Muscle layer of duodenum (tissue), 2 donors: Measurements from ENCODE around the gene C1QTNF1.
A peak's percentile ranks its signal among the peaks of the same experiment; 100 is the strongest.

Source experiments
- H3K27ac ChIP-seq: one replicate; pipeline ENCODE4 v1.7.0; 2013; ENCODE audit warnings: mild to moderate bottlenecking, low read length
- H3K27me3 ChIP-seq: one replicate; pipeline ENCODE4 v1.7.0; 2013; ENCODE audit warnings: low read depth, mild to moderate bottlenecking, control low read depth, low read length
- H3K36me3 ChIP-seq, 2 donors: one replicate each; pipeline ENCODE4 v1.7.0; 2013; ENCODE audit warnings: low read length in 2 of 2, control low read depth in 1 of 2, mild to moderate bottlenecking in 1 of 2; ENCODE audit not compliant: insufficient read depth in 2 of 2, control insufficient read depth in 1 of 2
- H3K4me1 ChIP-seq, 2 donors: one replicate each; pipeline ENCODE4 v1.7.0; 2013; ENCODE audit warnings: low read length in 2 of 2, mild to moderate bottlenecking in 2 of 2, control low read depth in 1 of 2, moderate library complexity in 1 of 2; ENCODE audit not compliant: insufficient read depth in 2 of 2, control insufficient read depth in 1 of 2
- H3K4me3 ChIP-seq, 2 donors: one replicate each; pipeline ENCODE4 v1.7.0; 2013; ENCODE audit warnings: low read length in 2 of 2, low read depth in 1 of 2, mild to moderate bottlenecking in 1 of 2
- H3K9me3 ChIP-seq, 2 donors: one replicate each; pipeline ENCODE4 v1.7.0; 2013; ENCODE audit warnings: low read length in 2 of 2, control low read depth in 1 of 2, mild to moderate bottlenecking in 1 of 2; ENCODE audit not compliant: control insufficient read depth in 1 of 2
- donor health status: healthy.

The C1QTNF1 gene

DNA sequence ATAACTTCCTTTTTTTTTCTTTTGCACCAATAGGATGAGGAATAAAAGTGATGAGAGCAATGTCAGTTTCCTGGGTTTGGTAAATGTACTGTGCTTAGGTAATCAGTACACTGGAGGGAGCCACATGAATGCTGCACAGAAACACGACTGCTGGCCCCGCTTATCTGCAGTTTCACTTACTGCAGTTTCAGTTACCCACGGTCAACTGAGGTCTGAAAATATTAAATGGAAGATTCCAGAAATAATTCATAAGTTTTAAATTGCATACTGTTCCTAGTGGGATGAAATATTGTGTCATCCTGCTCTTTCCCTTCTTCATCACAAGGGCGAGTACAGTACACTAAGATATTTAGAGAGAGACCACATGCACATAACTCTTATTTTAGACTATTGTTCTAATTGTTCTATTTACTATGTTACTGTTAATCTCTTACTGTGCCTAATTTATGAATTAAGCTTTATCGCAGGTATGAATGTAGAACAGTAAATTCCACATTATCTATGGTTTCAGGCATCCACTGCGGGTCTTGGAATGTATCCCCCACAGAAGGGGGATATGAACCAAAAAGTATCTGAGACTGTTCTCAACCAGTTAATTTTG, 37.8 kb upstream of the C1QTNF1 start:
- peak overlapping the region; percentile 49 to 55 for H3K4me3 ChIP-seq
- peaks cover 0 to 13% of the 10 kb centered on the region in 2 donors for H3K4me1 ChIP-seq
- H3K27me3 ChIP-seq = no peaks in the 10 kb centered on the region
- H3K36me3 ChIP-seq = peaks cover 6 to 11% of the 10 kb centered on the region in 2 donors
- peak overlapping the region; percentile 68 for H3K27ac ChIP-seq
- H3K9me3 ChIP-seq = no peaks in the 10 kb centered on the region

DNA sequence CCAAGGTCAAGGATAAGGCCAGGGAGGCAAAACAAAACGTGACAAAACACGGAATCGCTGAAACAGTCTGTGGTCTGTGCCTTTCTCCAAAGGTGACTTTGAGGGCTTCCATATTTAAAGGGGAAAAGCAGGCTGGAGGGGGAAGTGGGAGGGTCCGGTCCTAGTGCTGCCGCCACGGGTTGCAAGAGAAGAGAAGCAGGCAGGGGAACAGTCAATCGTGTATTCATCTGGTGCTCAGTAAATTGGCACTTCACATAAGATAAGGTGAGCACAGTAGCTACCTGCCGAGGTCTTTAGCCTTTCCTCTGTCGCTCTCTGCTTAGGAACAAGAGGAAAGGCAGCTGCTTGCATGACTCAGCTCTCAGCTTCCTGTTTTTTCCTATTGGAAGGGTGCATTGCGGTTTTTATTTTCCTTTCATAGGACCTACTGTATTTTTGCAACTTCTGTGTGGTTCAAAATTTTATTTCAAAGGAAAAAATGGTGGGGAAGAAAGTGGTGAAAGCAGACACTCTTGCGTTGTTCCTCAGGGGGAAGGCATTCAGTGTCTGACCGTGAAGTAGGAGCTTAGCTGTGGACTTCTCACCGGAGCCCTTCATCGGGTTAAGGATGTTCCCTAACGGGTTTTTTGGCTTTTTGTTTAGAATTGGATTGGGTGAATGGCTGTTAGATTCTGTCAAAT, 37.2 kb upstream of the C1QTNF1 start:
- peak overlapping the region; percentile 49 to 55 for H3K4me3 ChIP-seq
- peaks cover 0 to 13% of the 10 kb centered on the region in 2 donors for H3K4me1 ChIP-seq
- no peaks in the 10 kb centered on the region for H3K27me3 ChIP-seq
- H3K36me3 ChIP-seq = peaks cover 9 to 17% of the 10 kb centered on the region in 2 donors
- H3K9me3 ChIP-seq = no peaks in the 10 kb centered on the region
- peak overlapping the region; percentile 68 for H3K27ac ChIP-seq

DNA sequence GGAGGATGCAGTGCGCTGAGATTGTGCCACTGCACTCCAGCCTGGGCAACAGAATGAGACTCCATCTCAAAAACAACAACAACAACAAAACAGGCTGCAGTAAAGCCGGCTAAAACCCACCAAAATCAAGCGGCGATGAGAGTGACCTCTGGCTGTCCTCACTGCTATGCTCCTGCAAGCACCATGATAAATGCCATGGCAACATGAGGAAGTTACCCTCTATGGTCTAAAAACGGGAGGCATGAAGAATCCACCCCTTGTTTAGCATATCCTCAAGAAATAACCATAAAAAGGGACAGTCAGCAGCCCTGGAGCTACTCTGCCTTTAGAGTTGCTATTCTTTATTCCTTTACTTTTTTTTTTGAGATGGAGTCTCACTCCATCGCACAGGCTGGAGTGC, 35.8 kb upstream of the C1QTNF1 start:
- Histone ChIP-seq H3K4me1 (peaks cover 0 to 13% of the 10 kb centered on the region in 2 donors), H3K36me3 (peaks cover 12 to 23% of the 10 kb centered on the region in 2 donors), H3K4me3 (no peak overlapping the region), H3K9me3 (no peaks in the 10 kb centered on the region), H3K27me3 (no peaks in the 10 kb centered on the region), H3K27ac (no peak overlapping the region)

DNA sequence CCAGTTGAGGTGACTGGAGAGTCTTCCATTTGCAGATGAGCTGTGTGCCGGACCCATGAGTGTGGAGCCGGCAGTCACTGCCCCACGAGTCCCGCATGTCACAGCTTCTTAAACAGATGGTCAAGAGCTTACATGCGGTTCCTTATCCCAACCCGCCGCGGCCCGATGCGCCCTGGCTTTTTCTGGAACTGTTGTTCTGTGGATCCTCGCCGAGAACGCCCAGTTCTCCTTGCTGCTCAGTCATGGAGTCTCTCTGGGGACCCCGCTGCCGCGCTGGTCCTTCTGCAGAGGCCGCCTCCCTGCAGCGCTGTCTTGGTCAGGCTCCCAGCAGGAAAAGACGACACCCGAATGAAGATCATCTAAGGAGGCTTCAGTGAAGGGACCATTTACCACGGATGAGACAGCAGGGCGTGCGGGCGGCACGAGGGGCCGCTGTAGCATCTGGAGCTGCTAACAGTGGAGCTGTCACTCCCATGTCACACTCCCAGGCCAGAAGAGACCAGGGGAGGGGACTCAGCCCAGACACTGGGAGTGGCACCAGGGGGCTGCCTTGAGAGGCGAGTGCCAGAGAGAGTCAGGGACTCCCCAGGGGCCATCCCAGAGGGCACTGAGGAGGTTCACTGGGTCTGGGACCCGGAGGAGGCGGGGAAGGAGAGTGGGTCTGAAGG, 33.5 kb upstream of the C1QTNF1 start:
- H3K36me3 ChIP-seq = peaks cover 16 to 32% of the 10 kb centered on the region in 2 donors
- no peaks in the 10 kb centered on the region for H3K27me3 ChIP-seq
- H3K9me3 ChIP-seq = no peaks in the 10 kb centered on the region
- no peak overlapping the region for H3K27ac ChIP-seq
- peaks cover 0 to 13% of the 10 kb centered on the region in 2 donors for H3K4me1 ChIP-seq
- no peak overlapping the region for H3K4me3 ChIP-seq

DNA sequence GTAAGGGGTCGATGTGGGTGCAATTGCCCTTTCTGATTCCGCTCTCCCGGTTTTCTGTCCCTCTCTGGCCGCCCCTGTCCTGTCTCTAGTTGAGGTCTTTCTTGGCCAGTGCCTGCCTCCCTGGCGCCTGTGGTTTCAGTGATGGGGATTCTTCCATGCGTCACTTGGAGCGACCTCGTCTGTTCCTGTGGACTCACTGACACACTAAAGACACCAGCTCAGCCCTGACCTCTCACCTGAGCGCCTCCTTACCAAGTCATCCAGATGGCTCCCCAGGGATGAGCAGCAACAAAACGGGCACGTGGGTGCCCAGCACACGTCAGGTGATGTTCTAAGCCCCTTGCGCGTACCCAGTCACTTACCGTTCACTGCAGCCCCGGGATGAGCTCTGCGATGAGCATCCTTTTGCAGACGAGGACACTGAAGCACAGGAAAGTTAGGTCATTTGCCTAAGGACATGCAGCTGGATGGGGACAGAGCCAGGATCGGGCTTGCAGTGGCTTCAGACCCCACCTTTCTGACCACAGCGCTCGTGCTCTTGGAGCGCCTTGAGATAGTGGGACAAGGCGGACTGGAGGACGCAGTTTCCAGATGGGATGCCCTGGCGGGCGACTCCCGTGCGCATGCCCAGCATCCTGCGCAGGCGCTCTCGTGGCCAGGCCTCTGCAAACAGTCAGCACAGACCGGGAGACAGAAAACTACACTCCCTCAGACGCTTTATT, 32.8 kb upstream of the C1QTNF1 start:
- Histone ChIP-seq H3K36me3 (peaks cover 20 to 39% of the 10 kb centered on the region in 2 donors), H3K4me3 (no peak overlapping the region), H3K27ac (no peak overlapping the region), H3K9me3 (no peaks in the 10 kb centered on the region), H3K27me3 (no peaks in the 10 kb centered on the region), H3K4me1 (peaks cover 0 to 10% of the 10 kb centered on the region in 2 donors)

DNA sequence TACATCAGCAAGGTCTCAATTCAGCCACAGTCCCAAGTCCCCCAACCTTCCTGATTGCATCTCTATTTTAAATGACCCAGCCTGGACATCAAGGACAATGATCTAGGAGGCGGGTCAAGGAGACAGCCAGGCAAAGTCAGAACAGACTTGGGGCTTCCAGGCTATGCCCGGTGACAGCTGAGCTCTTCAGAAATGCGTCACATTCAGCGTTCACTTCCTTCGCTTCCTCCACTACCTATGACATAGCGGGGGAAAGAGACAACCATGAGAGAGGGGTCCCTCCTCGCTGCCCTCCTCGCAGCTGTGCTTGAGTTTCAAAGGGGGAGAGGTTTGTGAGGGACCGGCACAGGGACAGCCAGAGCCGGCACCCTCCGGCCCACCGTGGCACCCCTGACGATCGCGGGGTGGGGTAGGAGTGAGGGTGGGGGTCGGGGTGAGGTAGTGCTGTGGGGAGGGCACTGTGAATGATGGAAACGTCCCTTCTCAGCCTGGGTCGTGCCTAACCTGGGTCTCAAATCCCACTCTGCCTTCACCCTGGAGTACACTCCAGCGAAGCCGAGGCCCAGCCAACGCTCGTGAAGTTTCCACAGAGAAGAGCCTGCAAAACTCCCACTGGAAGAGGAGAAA, 31.9 kb upstream of the C1QTNF1 start:
- H3K4me3 ChIP-seq = no peak overlapping the region
- H3K27me3 ChIP-seq = no peaks in the 10 kb centered on the region
- H3K27ac ChIP-seq = no peak overlapping the region
- H3K4me1 ChIP-seq = peaks cover 0 to 7% of the 10 kb centered on the region in 2 donors
- H3K9me3 ChIP-seq = no peaks in the 10 kb centered on the region
- H3K36me3 ChIP-seq = peaks cover 20 to 46% of the 10 kb centered on the region in 2 donors

DNA sequence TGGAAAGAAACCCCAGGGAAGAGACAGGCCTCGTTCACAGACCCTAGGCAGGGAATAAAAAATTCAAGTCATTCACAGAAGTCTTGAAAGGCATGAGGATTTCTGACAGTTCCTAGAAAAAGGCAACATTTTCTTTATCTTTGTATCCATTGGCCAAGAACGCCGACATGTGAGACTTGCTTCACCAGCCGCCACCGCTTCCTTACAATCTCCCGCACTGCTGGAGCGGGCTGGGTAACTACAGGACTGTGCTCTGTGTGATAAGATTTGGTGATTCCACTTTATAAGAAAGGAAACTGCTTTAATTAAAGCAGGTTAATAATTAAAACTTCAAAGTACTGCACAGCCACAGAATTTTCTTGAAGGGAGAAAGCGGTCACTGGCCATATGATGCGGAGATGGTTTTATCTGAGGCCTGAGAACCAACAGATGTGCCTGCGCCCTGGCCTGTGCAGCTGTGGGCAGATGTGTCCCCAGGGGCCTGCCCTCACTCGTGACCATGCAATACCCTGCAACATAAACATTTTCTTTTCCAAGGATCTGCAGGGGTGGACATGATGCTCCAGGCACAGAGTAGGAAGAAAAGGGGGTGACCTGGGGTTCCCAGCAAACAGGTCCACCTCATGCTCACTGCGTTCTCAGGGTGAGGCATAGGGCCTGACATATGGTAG, 31.3 kb upstream of the C1QTNF1 start:
- Histone ChIP-seq H3K4me3 (no peak overlapping the region), H3K27ac (no peak overlapping the region), H3K9me3 (no peaks in the 10 kb centered on the region), H3K27me3 (no peaks in the 10 kb centered on the region), H3K36me3 (peaks cover 20 to 53% of the 10 kb centered on the region in 2 donors), H3K4me1 (peaks cover 0 to under 1% of the 10 kb centered on the region in 2 donors)

DNA sequence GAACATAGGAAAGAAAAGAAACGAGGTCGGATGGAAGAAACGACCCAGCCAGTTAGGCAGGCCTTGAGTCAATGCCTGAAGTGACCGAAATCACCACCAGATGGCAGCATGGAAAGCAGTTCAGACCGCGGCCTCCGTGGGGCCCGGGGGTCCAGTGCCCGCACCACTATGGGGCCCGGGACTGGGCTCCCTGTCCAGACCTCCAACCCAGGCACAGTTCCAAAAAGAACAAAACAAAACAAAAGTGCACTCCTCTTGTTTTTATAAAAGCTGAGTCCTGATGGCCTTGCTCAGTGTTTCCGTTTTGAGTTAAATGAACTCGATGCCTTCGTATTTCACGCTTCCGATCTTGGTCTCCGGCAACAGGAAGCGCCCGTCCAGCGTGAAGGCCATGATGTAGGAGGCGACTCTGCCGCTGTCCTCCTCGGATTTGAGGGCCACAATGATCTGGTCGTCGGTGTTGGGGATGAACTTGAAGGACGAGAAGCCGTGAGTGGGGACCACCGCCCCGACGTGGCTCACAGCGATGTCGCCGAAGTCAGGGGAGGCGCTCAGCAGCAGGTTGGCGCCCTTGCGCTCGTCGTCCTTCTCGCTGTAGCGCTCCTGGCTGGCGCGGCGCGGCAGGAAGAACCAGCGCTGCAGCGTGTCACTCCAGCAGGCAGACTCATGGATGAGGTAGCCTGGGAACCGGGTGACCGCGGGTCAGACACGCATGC, 30.6 kb upstream of the C1QTNF1 start:
- Histone ChIP-seq H3K27me3 (no peaks in the 10 kb centered on the region), H3K4me1 (no peaks in the 10 kb centered on the region), H3K9me3 (no peaks in the 10 kb centered on the region), H3K36me3 (peaks cover 20 to 60% of the 10 kb centered on the region in 2 donors), H3K27ac (no peak overlapping the region), H3K4me3 (no peak overlapping the region)

DNA sequence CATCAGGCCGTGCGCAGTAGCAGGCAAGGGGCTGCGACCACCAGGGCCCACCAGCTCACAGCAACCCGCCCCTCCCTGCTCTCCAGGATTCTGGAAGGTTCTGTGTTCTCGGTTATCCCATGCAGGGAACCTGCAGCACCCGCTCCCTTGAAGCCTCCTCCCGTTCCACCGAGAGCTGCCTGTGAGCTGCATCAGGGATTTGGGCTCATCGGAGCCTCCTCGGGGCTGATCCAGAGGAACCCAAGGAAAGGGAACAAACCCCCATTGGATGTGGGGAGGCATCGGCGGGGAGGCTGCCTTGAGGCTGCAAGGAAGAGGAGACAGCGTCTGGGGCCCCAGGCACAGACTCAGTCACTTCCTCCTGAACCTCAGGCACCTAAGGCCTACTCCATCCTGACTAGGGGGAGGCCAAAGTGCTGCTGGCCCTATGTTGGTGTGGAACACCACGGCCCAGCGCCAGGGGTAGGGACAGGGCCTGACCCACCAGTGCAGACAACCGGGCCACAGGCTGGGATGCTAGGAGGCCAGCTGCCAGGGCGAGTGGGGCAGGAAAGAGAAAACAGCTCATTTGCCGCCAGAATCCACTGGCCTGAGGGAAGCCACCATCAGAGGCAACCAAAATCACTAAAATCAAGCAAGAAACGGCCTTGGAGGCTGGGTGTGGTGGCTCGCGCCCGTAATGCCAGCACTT, 29.8 kb upstream of the C1QTNF1 start:
- Histone ChIP-seq H3K9me3 (no peaks in the 10 kb centered on the region), H3K36me3 (peaks cover 20 to 65% of the 10 kb centered on the region in 2 donors), H3K4me1 (no peaks in the 10 kb centered on the region), H3K27ac (no peak overlapping the region), H3K4me3 (no peak overlapping the region), H3K27me3 (no peaks in the 10 kb centered on the region)
